ENCODE results near the gene CORIN. TPM values are rescaled to one million over a fixed set of nuclear protein-coding genes. Genes with fewer than 3 reads are reported as not detected.
"Not testable (repeated sequence)": the region's sequence is repeated elsewhere in the genome, so short reads cannot be mapped to it uniquely, and the experiment has no call there.

The CORIN gene
- total RNA-seq, 2 experiments from 2014 or later, result 0.29 to 0.34 TPM

- Mint-ChIP-seq H3K4me1 (ENCODE audit: low read depth) (no peaks in the 10 kb centered on the region), H3K27me3 (no peaks in the 10 kb centered on the region), H3K27ac (no peak overlapping the region), H3K4me3 (no peak overlapping the region), H3K9me3 (no peaks in the 10 kb centered on the region), H3K36me3 (ENCODE audit: low read depth) (peaks cover 5% of the 10 kb centered on the region)
- CTCF ChIA-PET, result interaction anchor here (0.9 to 1.2 kb wide), 2 partner anchors 13 kb away, joined by 3 read pairs; no protein-coding TSS in a partner anchor
- POLR2A ChIA-PET, result no interaction called here
- intact Hi-C loops (cut with micrococcal nuclease), result no loop called here
- ATAC-seq, result no peak
- no peak for DNase-seq
- no peak for TF ChIP-seq CTCF (IDR thresholded peaks at IDR 0.05)
These were observed 286.8 kb downstream of the CORIN start for GRCh38 chr4:47550899-47551548.

- POLR2A ChIA-PET; H3K27ac Mint-ChIP-seq; H3K4me1 Mint-ChIP-seq (ENCODE audit: low read depth); H3K9me3 Mint-ChIP-seq; H3K27me3 Mint-ChIP-seq; H3K4me3 Mint-ChIP-seq; ATAC-seq; H3K36me3 Mint-ChIP-seq (ENCODE audit: low read depth); CTCF ChIA-PET; intact Hi-C loops (cut with micrococcal nuclease); DNase-seq: not testable (repeated sequence)
These were observed 287.5 kb downstream of the CORIN start for GRCh38 chr4:47550357-47550756.

Small RNAs within 50 kb of the gene (microRNA-seq; reads per million reads assigned to microRNA genes)
- not detected for gene MIR8053 (ENCODE audit: borderline microRNAs expressed, borderline replicate concordance)

Other genes starting within 250 kb of the CORIN start
- gene NFXL1, start 76.5 kb upstream of the CORIN start, total RNA-seq, result 10 to 100 TPM; 14.0 to 14.5 TPM
- under 1 TPM in 1 of 2 experiments, not detected in 1; 0.50 TPM for gene CNGA1, start 178.6 kb upstream of the CORIN start, total RNA-seq
- 1 to 10 TPM; 1.1 to 1.9 TPM for gene NIPAL1, start 178.7 kb upstream of the CORIN start, total RNA-seq

All from activated CD8-positive, alpha-beta T cell treated with anti-CD3 and anti-CD28 coated beads for 36 hours (primary cell).